ENCODE data around the gene MRPL12. TPM values are rescaled to one million over a fixed set of nuclear protein-coding genes. Genes with fewer than 3 reads are reported as not detected.

MRPL12 gene
- total and polyA plus RNA-seq, 9 of the 15 experiments (the other 6 are each of a cell fraction or from before 2014, with no cell fraction given), result 0.94 to 338 (median 100) TPM

DNA sequence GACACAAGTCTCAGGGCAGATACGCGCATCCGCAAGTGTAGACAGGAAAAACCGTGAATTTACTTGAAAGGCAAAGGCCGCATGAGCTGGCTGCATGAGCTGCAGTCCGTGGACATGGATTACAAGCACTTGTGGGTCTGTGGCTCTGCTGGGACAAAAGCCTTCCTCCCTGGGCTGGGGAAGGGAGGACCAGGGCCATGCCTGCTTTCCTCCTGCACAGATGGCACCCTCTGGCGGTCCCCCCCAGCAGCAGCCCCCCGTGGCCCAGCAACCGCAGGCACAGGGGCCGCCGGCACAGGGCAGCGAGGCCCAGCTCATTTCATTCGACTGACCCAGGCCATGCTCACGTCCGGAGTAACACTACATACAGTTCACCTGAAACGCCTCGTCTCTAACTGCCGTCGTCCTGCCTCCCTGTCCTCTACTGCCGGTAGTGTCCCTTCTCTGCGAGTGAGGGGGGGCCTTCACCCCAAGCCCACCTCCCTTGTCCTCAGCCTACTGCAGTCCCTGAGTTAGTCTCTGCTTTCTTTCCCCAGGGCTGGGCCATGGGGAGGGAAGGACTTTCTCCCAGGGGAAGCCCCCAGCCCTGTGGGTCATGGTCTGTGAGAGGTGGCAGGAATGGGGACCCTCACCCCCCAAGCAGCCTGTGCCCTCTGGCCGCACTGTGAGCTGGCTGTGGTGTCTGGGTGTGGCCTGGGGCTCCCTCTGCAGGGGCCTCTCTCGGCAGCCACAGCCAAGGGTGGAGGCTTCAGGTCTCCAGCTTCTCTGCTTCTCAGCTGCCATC lies 1.7 kb upstream of the MRPL12 start (continued):
- TF ChIP-seq POLR2AphosphoS2 (IDR thresholded peaks at IDR 0.05; ENCODE audit: low read length), result peak; percentile 63; the same call in 1 of the 2 replicates
- TF ChIP-seq GABPB2 (CRISPR knock-in tag; conservative IDR thresholded peaks at IDR 0.05), result no peak
- TF ChIP-seq CTCF (IDR thresholded peaks at IDR 0.05 in 2 of 3, conservative IDR thresholded peaks at IDR 0.05 in 1 of 3; ENCODE audit: insufficient read depth in 2 of 3, low read depth in 1 of 3, low read length in 3 of 3), result peak; percentile 33 to 51 (median 47); a peak in 4 of 6 replicates
- TF ChIP-seq POLR2A (conservative IDR thresholded peaks at IDR 0.05), result peak; percentile 67
- TF ChIP-seq CREB1 (IDR thresholded peaks at IDR 0.05), result no peak
- TF ChIP-seq CREB1 (CRISPR knock-in tag; IDR thresholded peaks at IDR 0.05), result peak; percentile 39; the same call in 1 of the 2 replicates
- peak; percentile 52 for TF ChIP-seq SUPT5H (IDR thresholded peaks at IDR 0.05)
- TF ChIP-seq GABPB1 (CRISPR knock-in tag; IDR thresholded peaks at IDR 0.05), result peak; percentile 47; the same call in 1 of the 2 replicates
- TF ChIP-seq, protein P1, sequence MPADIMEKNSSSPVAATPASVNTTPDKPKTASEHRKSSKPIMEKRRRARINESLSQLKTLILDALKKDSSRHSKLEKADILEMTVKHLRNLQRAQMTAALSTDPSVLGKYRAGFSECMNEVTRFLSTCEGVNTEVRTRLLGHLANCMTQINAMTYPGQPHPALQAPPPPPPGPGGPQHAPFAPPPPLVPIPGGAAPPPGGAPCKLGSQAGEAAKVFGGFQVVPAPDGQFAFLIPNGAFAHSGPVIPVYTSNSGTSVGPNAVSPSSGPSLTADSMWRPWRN (IDR thresholded peaks at IDR 0.05; ENCODE audit: low read depth), result no peak
- TF ChIP-seq MTA3 (IDR thresholded peaks at IDR 0.05; ENCODE audit: borderline replicate concordance), result peak; percentile 70; the same call in 1 of the 2 replicates
- peak; percentile 35 for TF ChIP-seq RBM39 (optimal IDR thresholded peaks at IDR 0.05; ENCODE audit: low read depth, low read length)
